Measurements from ENCODE around the gene C11orf97. TPM values are rescaled to one million over a fixed set of nuclear protein-coding genes. Genes with fewer than 3 reads are reported as not detected.
"Not testable (repeated sequence)": the region's sequence is repeated elsewhere in the genome, so short reads cannot be mapped to it uniquely, and the experiment has no call there.

The C11orf97 gene, protein sequence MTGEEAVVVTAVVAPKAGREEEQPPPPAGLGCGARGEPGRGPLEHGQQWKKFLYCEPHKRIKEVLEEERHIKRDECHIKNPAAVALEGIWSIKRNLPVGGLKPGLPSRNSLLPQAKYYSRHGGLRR
- not detected in 2 replicates for total RNA-seq (2014; rRNA removed; shearing (Covaris generic))

DNA sequence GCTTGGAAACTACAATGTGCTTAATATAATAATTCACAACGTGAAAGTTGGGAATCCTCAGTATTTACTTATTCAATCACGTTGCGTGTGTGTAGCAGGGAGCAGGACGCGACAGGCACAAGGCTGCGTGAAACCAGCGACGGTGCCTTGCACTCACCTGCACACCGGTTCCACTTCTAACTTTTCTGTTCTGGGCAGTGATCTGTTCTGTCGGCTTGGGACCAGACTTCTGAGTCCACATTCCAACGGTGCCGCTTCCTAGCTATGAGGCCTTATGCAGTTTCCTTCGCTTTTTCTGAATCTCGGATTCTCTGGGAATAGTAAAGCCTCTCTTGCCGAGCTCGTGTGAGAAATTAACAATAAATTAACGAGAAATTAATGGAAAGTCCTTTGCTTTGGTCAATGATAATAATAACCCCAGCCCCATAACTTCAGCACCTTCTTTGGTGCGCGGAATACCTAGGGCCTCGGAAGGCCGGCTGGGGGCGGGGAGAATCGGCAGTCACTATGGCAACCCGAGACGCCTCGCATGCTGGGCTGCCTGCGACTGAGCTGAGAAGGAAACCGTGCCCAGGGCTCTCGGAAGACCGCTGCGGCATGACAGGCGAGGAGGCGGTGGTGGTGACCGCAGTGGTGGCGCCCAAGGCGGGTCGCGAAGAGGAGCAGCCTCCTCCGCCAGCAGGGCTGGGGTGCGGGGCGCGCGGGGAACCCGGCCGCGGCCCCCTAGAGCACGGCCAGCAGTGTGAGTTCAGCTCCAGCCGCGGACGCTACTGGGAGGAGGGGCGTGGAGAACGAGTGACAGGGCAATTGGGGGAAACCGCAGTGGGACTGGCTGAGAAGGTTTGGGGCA lies at the start of gene C11orf97:
C11orf97 (plus strand) TSS at position 530 of the 850 bp plus-strand sequence; CDS start at position 598, 68 bp downstream.
- peak; percentile 36 for DNase-seq (ENCODE audit: low spot score)

DNA sequence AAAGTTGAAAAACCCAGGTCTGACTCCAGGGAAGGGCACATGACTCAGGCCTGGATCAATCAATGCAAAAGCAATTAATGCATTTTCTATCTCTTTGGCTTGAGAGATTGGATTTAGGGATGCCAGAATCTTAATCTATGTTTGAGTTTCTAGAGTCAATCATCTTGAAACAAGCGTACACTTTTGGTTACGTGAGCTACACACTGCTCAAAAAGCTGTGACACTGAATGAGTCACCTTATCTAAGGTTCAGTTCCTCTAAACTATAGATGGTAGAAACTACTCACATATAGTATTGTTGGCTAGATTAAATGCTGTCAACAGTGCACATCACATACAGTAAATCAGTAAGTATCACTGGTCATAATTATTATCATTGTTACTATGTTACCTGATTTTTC lies 42.8 kb upstream of the C11orf97 start:
- DNase-seq (ENCODE audit: low spot score), result no peak

DNA sequence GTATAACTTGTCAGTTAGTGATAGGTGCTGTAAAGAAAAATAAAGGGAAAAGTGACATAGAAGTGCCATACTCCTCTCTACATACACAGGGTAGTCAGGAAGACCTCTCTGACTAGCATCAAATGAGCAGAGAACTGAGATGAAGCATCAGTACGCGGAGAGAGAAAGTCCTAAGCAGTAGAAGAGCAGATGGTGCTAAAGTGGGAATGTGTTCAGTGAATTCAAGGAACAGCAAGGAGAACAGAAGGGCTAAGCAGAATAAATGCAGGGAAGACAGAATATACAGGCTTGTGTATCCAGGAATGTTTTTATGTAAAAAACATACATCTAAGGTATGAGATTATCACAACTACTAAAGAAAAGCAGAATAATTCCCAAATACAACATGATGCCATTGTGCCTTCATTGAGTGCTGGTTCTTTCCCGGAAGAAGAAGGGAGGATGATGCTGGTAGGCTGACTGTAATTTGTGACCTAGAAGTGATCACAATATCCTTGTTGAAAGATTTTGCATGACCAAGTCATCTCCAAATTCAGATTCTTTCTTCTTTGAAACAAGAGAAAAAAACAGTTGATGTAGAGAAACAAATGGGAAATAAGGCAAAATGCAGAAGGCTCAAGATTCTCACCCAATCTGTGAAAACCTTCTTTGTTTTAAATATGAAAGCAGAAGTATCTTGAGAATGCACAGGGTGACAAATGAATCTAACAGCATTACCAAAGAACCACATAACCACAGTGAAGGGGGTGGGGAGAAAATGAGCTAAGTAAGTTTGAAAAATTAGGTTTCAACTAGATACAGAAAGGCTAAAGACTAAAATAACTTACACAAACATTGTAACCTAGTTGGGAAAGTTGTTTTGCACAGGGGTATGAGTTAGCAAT lies 39.1 kb upstream of the C11orf97 start:
- no peak for DNase-seq (ENCODE audit: low spot score)

DNA sequence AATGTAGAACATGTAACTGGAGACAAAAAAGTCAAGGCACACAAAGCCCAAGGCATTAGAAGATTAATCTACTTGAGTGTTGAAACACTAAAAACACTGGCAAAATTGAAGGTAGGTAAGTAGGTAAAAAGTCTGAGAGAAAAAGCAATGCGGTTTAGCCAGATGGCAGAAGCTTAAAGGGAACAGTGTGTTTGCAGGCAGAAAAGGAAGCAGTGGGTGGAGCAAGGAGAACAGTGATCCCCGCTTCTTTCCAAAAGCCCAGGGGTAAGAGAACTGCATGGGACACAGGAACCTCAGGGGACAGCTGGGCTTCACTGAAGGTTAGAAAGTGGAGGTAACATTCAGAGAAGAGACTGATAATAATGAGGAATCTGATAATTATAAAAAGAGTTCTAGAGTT lies 34.6 kb upstream of the C11orf97 start:
- no peak for DNase-seq (ENCODE audit: low spot score)

DNA sequence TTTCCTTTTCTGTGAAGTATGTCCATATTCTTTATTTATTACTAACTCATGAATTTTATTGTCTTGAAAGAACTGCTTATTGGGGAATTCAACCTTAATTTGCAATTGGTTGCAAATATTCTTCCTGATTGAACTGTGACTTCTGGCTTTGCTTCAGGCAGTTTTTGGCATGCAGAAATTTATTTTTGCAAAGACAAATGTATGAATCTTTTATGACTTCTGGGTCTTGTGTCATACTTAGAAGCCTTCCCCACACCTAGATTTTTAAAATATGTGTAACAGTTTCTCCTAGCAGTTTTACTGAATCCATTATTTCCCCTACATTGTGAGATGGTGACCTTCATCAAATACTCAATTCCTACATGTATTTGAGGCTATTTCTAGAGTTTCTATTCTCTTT lies 30.9 kb upstream of the C11orf97 start:
- no peak for DNase-seq (ENCODE audit: low spot score)

DNA sequence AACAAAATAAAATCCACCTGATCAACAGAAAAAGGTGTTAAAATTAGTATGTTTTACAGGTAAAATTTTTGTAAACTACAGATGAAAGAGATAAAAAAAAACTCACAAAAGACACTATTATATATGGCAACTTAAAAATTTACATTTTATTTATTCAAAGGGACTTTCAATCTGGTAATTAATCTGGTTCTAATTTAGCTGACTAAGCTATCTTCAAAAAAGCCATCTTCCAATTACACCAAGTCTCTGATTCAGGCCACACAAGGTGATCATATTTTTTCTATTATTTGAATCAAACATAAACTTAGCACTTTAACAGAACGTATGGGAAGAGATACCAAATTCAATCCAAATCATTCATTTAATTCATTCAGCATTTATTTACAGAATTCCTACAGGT lies 26.2 kb upstream of the C11orf97 start:
- DNase-seq (ENCODE audit: low spot score), result no peak

DNA sequence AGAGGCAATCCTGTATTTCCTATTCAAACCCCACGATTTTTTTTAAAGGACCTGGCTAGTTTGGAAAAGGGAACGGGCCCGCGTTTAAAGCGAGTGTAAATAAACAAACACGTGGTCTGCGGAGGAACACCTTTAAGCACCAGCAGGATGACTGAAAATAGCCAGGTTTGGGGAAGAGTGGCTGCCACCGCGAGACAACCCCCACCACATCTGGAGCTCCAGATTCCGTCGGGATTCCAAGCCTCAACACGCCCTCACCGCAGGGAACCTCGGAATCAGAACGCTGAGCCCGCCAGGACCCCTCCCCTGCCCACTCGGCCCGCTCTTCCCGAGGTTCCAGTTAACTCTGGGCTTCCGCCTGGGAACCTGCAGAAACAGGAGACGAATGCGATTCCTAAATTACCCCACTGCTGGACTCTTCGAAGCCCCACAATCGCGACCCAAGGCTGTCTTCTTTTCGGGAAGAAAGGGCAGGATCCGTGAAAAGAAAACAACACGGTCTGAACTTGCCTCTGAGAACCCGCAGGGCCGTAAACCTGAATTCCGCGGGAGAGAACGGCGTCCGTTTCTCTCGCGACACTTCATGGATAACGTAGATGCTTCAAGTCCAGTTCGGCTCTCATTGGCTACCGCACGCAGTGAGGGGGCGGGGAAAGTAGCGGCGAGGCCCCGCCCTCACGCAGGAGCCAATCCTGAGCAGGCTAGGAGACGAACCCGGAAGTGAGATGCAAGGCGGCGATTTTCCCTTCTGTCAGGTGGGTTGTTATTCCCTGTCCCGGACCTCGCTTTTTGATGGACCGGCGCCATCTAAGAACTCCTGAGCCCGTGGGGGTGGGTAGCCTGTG lies 18.8 kb upstream of the C11orf97 start, which contains the start of the genes ANKRD49 and MRE11:
ANKRD49 (plus strand) TSS at position 704 of the 845 bp plus-strand sequence. CDS start 2,710 bp downstream, outside the sequence.
MRE11 (minus strand) TSS at position 564 of the 845 bp plus-strand sequence. CDS start 1,043 bp downstream, outside the sequence.
- peak; percentile 99 for DNase-seq (ENCODE audit: low spot score)

DNA sequence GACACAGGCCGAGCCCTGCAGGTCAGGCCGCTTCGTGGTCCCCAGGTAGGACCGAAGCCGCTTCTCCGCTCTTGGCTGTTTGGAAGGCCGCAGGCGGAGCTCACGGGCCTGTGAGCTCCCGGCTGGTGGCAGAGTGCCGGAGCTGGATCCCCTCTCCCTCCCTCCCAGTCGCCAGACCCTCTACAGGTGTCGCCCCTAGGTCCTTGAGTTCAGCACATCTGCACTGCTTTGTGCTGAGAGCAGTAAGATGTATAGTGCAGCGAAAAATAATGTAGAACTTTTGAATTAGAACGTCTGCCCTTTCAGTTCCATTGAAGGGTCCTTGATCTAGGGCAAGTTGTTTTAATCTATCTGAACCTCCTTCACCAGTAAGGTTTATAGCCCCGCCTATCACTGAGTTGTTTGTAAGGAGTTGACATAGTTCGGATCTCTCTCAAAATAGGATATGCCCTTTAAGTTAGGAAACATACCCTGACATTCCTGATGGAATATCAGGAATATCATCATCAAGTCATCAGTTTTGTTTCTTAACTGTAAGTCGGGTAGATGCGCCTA lies 18.1 kb upstream of the C11orf97 start:
- no peak for DNase-seq (ENCODE audit: low spot score)

DNA sequence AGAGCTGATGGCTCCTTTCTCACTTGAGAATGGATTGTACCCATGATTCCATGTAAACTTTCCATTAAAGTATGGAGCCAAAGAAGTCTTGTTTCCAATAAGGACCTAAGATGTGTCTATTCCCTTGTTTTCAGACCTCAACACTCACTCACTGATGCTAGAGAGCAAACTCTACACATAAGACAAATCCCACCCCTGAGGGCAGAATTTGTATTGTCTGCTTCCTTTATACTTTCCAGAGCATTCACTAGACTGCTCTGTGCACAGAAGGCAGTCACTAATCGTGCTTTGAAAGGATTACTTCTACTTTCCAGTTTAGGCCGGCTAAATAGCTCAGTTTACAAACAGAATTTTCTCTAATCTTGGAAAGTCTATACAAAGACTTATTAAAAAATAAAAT lies 12.1 kb upstream of the C11orf97 start:
- DNase-seq (ENCODE audit: low spot score), result no peak

DNA sequence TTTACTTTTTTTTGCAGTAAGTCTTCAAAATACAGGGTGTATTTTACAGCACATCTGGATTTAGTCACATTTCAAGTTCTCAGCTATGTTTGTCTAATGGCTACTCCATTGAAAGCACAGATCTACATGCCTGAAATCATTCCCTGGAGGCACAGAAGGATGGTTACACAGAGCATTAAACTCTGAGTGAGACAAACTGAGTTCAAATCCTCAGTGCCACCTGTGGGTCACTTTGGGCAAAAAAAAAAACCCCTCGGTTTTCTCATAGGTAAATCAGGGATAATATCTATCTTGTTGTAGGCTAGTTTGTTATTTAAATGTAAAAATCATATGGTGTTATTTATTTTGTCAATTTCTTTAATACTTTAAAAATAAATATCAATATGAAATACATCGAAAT lies 10.7 kb upstream of the C11orf97 start:
- DNase-seq (ENCODE audit: low spot score), result no peak

DNA sequence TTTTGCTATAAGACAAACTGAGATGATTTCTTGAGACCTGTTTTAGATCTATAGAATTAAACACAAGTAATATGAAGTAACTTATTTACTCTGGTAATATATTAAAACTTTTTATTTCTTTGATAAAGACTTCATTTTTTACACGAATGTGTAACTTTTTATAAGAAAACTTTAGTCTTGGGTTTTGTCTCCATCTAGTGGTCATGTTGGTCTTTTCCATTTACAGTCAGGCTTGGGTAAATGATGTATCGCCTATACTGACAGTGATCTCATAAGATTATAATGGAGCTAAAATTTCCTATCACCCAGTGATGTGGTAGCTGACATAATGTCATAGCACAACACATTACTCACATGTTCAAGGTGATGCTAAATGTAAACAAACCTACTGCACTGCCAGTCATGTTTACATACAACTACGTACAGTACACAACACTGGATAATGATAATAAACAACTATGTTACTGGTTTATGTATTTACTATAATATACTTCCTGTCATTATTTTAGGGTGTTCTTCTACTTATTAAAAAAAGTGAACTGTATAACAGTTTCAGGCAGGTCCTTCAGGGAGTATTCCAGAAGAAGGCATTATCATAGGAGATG lies 7.5 kb upstream of the C11orf97 start:
- peak; percentile 85 for DNase-seq (ENCODE audit: low spot score)

DNA sequence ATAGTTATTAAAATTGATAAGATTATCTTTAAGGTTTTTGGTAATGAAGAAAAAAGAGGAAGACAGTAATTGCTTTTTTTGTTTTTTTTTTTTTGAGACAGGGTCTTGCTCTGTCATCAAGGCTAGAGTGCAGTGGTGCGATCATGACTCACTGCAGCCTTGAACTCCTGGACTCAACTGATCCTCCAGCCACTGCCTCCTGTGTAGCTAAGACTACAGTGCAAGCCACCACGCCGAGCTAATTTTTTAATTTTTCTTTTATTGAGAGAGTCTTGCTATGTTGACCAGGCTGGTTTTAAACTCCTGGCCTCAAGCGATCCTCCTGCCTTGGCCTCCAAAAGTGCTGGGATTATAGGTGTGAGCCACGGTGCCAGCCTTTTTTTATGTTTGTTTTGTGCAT lies 5.7 kb upstream of the C11orf97 start:
- DNase-seq (ENCODE audit: low spot score), result not testable (repeated sequence)

DNA sequence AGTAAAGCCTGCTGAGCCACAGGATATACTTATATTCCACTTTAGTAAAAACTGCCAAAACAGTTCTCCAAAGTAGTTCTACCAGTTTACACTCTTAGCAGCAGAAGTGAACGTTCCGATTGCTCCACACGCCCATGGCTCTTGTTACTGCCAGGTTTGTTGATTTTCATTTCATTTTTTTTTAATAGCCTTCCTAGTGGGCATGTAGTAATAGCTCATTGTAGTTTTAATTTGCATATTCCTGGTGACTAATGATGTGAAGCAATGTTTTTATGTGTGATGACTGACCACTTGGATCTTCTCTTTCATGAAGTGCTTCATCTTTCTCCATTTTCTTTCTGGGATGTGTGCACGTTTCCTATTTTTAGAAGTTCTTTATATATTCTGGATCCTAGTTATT lies 4.8 kb upstream of the C11orf97 start:
- DNase-seq (ENCODE audit: low spot score), result no peak

DNA sequence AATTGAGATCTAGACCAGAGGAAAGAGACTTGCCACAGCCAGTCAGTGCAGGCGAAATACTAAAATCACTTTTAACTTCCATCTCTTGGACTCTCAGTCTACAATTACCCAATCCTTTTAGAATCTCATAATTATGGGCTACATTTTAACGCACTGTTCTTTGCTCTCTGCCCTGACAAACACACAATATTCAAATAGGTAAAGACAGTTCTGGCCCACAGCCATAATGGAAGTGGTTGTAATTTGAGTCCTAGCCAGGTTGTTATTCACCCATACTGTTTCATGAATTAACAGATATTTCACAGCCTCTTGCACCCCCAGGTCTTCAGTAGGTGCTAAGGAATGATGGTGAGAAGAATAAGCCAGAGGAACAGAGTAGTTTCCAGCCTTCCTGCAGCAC lies 830 bp downstream of the C11orf97 start:
- no peak for DNase-seq (ENCODE audit: low spot score)

DNA sequence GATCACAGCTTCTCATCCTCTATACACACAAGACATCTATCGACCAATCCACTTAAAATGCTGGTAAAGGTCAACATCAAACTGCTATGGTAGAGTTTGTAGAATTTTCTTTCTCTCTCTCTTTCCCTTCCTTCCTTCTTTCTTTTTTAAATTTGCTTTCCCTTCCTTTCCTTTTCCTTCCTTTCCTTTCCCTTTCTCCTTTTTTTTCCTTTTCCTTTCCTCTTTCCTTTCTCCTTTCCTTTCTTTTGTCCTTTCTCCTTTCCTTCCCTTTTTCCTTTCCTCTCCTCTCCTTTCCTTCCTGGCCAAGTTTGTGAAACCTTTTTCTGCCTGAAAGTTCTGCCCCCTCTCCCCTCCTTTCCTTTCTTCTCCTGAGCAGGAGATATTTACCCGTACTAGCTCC lies 3.1 kb downstream of the C11orf97 start:
- DNase-seq (ENCODE audit: low spot score), result no peak

DNA sequence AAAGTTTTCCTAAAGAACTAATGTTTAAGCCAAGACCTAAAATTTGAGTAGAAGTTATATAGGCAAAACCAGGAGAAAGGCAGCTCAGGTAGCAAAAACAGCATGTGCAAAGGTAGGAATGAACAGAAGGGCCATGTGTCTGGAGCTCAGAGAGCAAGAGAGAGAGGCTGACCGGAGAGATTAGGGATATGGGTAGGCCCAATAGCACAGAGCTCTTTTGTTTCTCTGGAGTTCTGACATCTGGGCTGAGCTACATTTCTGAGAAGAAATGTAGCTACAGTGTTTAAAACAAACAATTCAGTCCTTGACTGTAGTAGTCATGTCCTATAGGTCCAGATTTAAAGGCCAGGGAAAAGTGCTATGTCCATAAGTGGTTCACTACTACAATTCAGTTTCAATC lies 4.5 kb downstream of the C11orf97 start:
- DNase-seq (ENCODE audit: low spot score), result no peak

DNA sequence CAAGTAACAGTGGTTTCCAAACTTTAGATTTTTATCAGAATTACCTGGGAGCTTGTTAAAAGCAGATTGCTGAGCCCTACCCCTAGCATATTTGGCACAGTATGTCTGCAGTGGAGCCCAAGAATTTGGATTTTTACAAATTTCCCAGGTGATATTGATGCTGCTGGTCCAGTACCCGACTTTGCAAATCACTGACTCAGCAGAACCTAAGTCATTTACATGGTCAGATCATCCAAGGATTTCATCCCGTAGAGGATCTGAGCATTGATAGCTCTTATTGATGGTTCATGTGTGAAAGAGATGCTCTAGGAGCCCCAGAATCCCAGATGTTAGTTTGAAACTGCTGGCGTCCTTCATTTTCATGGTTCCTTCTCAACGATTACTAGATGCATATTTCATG lies 6.0 kb downstream of the C11orf97 start:
- DNase-seq (ENCODE audit: low spot score), result no peak

DNA sequence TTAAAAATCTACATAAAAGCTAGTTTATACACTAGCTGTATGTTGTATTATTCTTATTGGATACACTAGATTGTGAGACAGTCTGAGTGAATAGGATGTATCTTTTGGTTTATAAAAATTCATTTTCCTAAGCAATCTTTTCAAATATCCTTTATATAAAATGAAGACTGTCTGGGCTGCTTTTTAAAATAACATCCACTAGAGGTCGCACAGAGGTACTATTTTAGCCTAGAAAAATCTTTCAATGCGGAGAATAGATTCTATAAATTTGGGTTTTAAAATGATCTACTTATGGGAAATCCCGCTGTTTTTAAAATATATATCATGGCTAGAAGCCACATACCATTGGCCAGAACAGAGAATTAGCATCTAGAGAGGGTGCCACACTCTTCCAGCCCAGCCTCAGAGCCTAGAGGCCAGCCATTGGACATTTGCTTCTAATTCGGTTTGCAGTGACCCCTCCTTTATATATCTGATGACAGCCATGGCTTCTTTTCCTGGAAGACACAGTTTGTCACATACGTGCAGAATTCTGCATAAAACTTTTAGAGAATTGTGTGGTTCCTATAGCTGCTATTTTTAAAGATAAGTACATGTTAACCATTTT lies 7.3 kb downstream of the C11orf97 start:
- DNase-seq (ENCODE audit: low spot score), result peak; percentile 77

DNA sequence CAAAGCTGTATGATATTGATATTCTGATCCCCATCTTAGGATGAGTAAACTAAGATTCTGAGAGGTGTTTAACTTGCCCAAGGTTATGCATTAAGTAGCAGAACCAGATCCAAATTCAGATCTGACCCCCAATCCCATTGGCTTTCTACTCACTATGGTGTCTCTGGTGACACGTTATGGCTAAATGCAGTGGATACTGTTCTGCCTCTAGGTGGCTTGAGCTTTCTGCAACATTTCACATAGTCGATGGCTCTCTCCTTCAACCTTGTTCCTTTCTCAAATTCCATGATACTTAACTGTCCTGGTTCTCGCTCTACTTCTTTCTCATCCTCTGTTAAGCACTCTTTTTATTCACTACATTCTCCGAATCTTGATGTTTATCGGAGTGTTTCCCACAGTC lies 9.4 kb downstream of the C11orf97 start:
- peak; percentile 79 for DNase-seq (ENCODE audit: low spot score)

DNA sequence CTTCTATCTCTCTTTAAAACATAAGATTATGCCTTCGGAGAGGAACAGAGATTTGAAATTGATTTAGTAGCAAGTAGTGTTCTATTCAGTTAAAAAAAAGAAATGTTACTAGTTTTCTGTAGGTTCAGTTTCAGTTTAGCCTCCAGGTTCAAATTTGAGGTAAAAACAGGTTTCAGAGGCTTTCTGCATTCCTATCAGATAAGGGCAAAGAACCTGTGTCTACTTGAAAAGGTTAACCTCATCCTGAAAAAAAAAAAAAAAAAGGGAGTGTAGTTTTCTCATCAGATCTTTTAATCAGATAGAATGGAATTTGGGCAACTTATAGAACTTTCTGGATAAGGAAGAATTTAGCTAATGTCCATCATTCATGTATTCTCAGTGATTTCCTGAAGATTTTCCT lies 12.1 kb downstream of the C11orf97 start:
- no peak for DNase-seq (ENCODE audit: low spot score)

Data from HT-29 (cell line).